IMR-90 (cell line): Measurements from ENCODE around the gene AMPD1. TPM values are rescaled to one million over a fixed set of nuclear protein-coding genes. Genes with fewer than 3 reads are reported as not detected.

Experiments
- ATAC-seq: fragments of 200-7000 bp; cut with Tn5 transposase; 2 replicates; pipeline ENCODE4 v1.9.1; 2020; ENCODE audit warnings: low read depth, mild to moderate bottlenecking, moderate library complexity
- BruUV-seq: library from RNA; stranded (reverse); fragments of 400-500 nt; replicated peaks from 2 replicates; lab custom pipeline; 2021; lab: Mats Ljungman, UMichigan
- CTCF ChIA-PET: fragments of 300-600 bp; formaldehyde crosslinking; extraction: SDS; loops from one replicate; lab custom pipeline; 2021; ENCODE audit warnings: antibody characterized with exemption; lab: Yijun Ruan, JAX
- POLR2A ChIA-PET: fragments of 300-600 bp; sonication (Branson Sonifier 250); formaldehyde crosslinking; loops from one replicate; lab custom pipeline; 2022; ENCODE audit warnings: antibody characterized with exemption; ENCODE audit not compliant: unreplicated experiment; lab: Charles Lee
- DNase-seq: peaks from one replicate; pipeline ENCODE4 v3.0.0; 2013
- H2AFZ ChIP-seq: replicated peaks from 2 replicates; pipeline ENCODE3; 2013; ENCODE audit warnings: low read length, mild to moderate bottlenecking; ENCODE audit not compliant: poor library complexity
- H2AK5ac ChIP-seq: 2 replicates; pipeline ENCODE4 v1.6.1; 2013; ENCODE audit warnings: low read depth, low read length, inconsistent platforms
- H2AK9ac ChIP-seq: replicated peaks from 2 replicates; pipeline ENCODE3; 2013; ENCODE audit warnings: mild to moderate bottlenecking, low read depth, low read length, moderate library complexity; ENCODE audit not compliant: poor library complexity
- H2BK120ac ChIP-seq: 2 replicates; pipeline ENCODE4 v1.6.1; 2013; ENCODE audit warnings: low read depth, low read length, inconsistent platforms
- H2BK15ac ChIP-seq: 3 replicates; pipeline ENCODE4 v1.6.1; 2013; ENCODE audit warnings: low read depth, low read length, inconsistent platforms
- H2BK20ac ChIP-seq: 2 replicates; pipeline ENCODE4 v1.6.1; 2013; ENCODE audit warnings: low read depth, mild to moderate bottlenecking, inconsistent platforms, low read length, moderate library complexity
- H2BK5ac ChIP-seq: 2 replicates; pipeline ENCODE4 v1.6.1; 2013; ENCODE audit warnings: mild to moderate bottlenecking, low read depth, low read length, inconsistent platforms; ENCODE audit not compliant: poor library complexity, severe bottlenecking
- H3K14ac ChIP-seq: replicated peaks from 2 replicates; pipeline ENCODE4 v1.6.1; 2013; ENCODE audit warnings: low read depth, low read length, inconsistent platforms
- H3K18ac ChIP-seq: 2 replicates; pipeline ENCODE4 v1.6.1; 2013; ENCODE audit warnings: low read depth, low read length, control low read depth
- H3K23ac ChIP-seq: 2 replicates; pipeline ENCODE4 v1.6.1; 2013; ENCODE audit warnings: low read depth, low read length, inconsistent platforms
- H3K27ac ChIP-seq: 2 replicates; pipeline ENCODE4 v1.5.1; 2013; ENCODE audit warnings: mild to moderate bottlenecking, control low read depth, low read length; ENCODE audit not compliant: insufficient read depth
- H3K27me3 ChIP-seq: 2 replicates; pipeline ENCODE4 v1.6.1; 2013; ENCODE audit warnings: low read length; ENCODE audit not compliant: control insufficient read depth, insufficient read depth
- H3K36me3 ChIP-seq: 2 replicates; pipeline ENCODE4 v1.6.1; 2013; ENCODE audit warnings: low read length, mixed read lengths; ENCODE audit not compliant: control insufficient read depth, insufficient read depth
- H3K4ac ChIP-seq: 2 replicates; pipeline ENCODE4 v1.6.1; 2013; ENCODE audit warnings: low read depth, low read length, inconsistent platforms
- H3K4me1 ChIP-seq: 2 replicates; pipeline ENCODE4 v1.6.1; 2013; ENCODE audit warnings: low read length, mixed read lengths; ENCODE audit not compliant: control insufficient read depth, insufficient read depth
- H3K4me2 ChIP-seq: 2 replicates; pipeline ENCODE4 v1.6.1; 2013; ENCODE audit warnings: low read depth, mild to moderate bottlenecking, control low read depth, low read length, moderate library complexity
- H3K4me3 ChIP-seq: 2 replicates; pipeline ENCODE4 v1.5.1; 2013; ENCODE audit warnings: low read depth, mild to moderate bottlenecking, control low read depth, low read length, moderate library complexity; ENCODE audit not compliant: insufficient read depth
- H3K56ac ChIP-seq: 2 replicates; pipeline ENCODE4 v1.6.1; 2013; ENCODE audit warnings: low read length, inconsistent platforms; ENCODE audit not compliant: insufficient read depth; ENCODE audit errors: extremely low read depth
- H3K79me1 ChIP-seq, 2 experiments: 2 replicates each; pipeline ENCODE4 v1.6.1; 2013; ENCODE audit warnings: low read length in 2 of 2, inconsistent platforms in 1 of 2, low read depth in 1 of 2
- H3K9ac ChIP-seq: 2 replicates; pipeline ENCODE4 v1.6.1; 2013; ENCODE audit warnings: low read depth, low read length, control low read depth
- H3K9me1 ChIP-seq: 2 replicates; pipeline ENCODE4 v1.6.1; 2013; ENCODE audit warnings: low read length, inconsistent platforms; ENCODE audit not compliant: insufficient read depth
- H3K9me3 ChIP-seq: 2 replicates; pipeline ENCODE4 v1.6.1; 2013; ENCODE audit warnings: low read length; ENCODE audit not compliant: control insufficient read depth, insufficient read depth
- H4K20me1 ChIP-seq: 2 replicates; pipeline ENCODE4 v1.6.1; 2013; ENCODE audit warnings: low read length, inconsistent platforms; ENCODE audit not compliant: insufficient read depth
- H4K5ac ChIP-seq: 2 replicates; pipeline ENCODE4 v1.6.1; 2013; ENCODE audit warnings: mild to moderate bottlenecking, low read depth, low read length, control low read depth
- H4K8ac ChIP-seq, 2 experiments: 2 replicates each; pipeline ENCODE4 v1.6.1; 2013; ENCODE audit warnings: low read depth in 2 of 2, low read length in 2 of 2, control low read depth in 1 of 2, inconsistent platforms in 1 of 2
- H4K91ac ChIP-seq: 2 replicates; pipeline ENCODE4 v1.6.1; 2013; ENCODE audit warnings: low read depth, low read length, inconsistent platforms; ENCODE audit not compliant: insufficient read depth
- BHLHE40 ChIP-seq: fragments of 150-350 bp; IDR thresholded peaks from 2 replicates; pipeline ENCODE4 v1.6.1; 2016; ENCODE audit warnings: mild to moderate bottlenecking, low read depth, low read length
- CEBPB ChIP-seq: IDR thresholded peaks from 2 replicates; pipeline ENCODE4 v1.6.1; 2012; ENCODE audit warnings: low read depth, low read length, improper control_type of control experiment
- CHD1 ChIP-seq: IDR thresholded peaks from 2 replicates; pipeline ENCODE4 v1.6.1; 2012; ENCODE audit warnings: low read depth, low read length, improper control_type of control experiment
- CTCF ChIP-seq: conservative IDR thresholded peaks from 2 replicates; pipeline ENCODE4 v1.5.1; 2012; ENCODE audit warnings: mild to moderate bottlenecking, low read depth, low read length, improper control_type of control experiment
- FOS ChIP-seq: fragments of 150-350 bp; IDR thresholded peaks from 2 replicates; pipeline ENCODE4 v1.6.1; 2016; ENCODE audit warnings: low read depth, low read length
- MAZ ChIP-seq: IDR thresholded peaks from 2 replicates; pipeline ENCODE4 v1.6.1; 2012; ENCODE audit warnings: low read depth, mild to moderate bottlenecking, low read length, improper control_type of control experiment, moderate library complexity, borderline replicate concordance
- MXI1 ChIP-seq: IDR thresholded peaks from 2 replicates; pipeline ENCODE4 v1.6.1; 2012; ENCODE audit warnings: low read depth, mild to moderate bottlenecking, low read length, moderate library complexity, borderline replicate concordance
- NFE2L2 ChIP-seq: fragments of 150-350 bp; IDR thresholded peaks from 2 replicates; pipeline ENCODE4 v1.6.1; 2016; ENCODE audit warnings: low read depth, mild to moderate bottlenecking, low read length
- RAD21 ChIP-seq: IDR thresholded peaks from 2 replicates; pipeline ENCODE4 v1.6.1; 2012; ENCODE audit warnings: low read length, improper control_type of control experiment
- RCOR1 ChIP-seq: IDR thresholded peaks from 2 replicates; pipeline ENCODE4 v1.6.1; 2012; ENCODE audit warnings: mild to moderate bottlenecking, low read length, improper control_type of control experiment; ENCODE audit not compliant: insufficient replicate concordance
- SMC3 ChIP-seq: fragments of 150-350 bp; IDR thresholded peaks from 2 replicates; pipeline ENCODE4 v1.6.1; 2016; ENCODE audit warnings: low read depth, mild to moderate bottlenecking, antibody characterized with exemption, low read length, moderate library complexity
- WGBS, 2 experiments: methylation state at CpG; one replicate each; pipeline versions ENCODE4 v1.1.5 to v1.1.7; 2013; ENCODE audit warnings: missing lambda C conversion rate in 2 of 2; ENCODE audit not compliant: insufficient read length in 1 of 2; ENCODE audit errors: extremely low coverage in 2 of 2; 5-methylcytosine and 5-hydroxymethylcytosine counted together
- dilution Hi-C: fragments of 300-500 bp; cut with HindIII; formaldehyde crosslinking; loops from one replicate; pipeline ENCODE4 v1.14.3; 2018; ENCODE audit warnings: low sequenced_read_pairs; ENCODE audit not compliant: unreplicated experiment
- in situ Hi-C: fragments of 300-500 bp; cut with MboI; formaldehyde crosslinking; loops from 3 replicates; pipeline ENCODE4 v1.14.3; 2019; ENCODE audit warnings: low sequenced_read_pairs, inconsistent platforms, mixed read lengths
- intact Hi-C: fragments of 100-400 bp; cut with micrococcal nuclease; formaldehyde crosslinking; loops from 2 replicates; pipeline ENCODE4 v1.10.0; 2022
- polyA plus RNA-seq, 3 experiments: library from polyadenylated mRNA; depleted of rRNA; stranded (reverse); fragments of >200 nt; gene quantifications; 2 replicates each; pipeline ENCODE4 v1.2.3, GENCODE V29; 2012; ENCODE audit warnings: low replicate concordance in 1 of 3
- total RNA-seq: library from RNA; depleted of rRNA; stranded (reverse); fragments of >200 nt; gene quantifications from 2 replicates; pipeline ENCODE4 v1.2.3, GENCODE V29; 2012

AMPD1 gene
- total and polyA plus RNA-seq, 2 of the 4 experiments (the other 2 are of a cell fraction), result not detected

GRCh38 chr1:114700036-114700600, 4.8 kb upstream of the AMPD1 start:
- Histone ChIP-seq H3K14ac (no peak overlapping the region), H2BK15ac (no peak overlapping the region), H4K20me1 (no peaks in the 10 kb centered on the region), H3K79me1 (no peaks in the 10 kb centered on the region), H3K27me3 (no peaks in the 10 kb centered on the region; the same call in 1 of the 2 replicates), H3K9me3 (no peaks in the 10 kb centered on the region), H3K9ac (no peak overlapping the region), H3K4me1 (no peaks in the 10 kb centered on the region), H3K9me1 (no peaks in the 10 kb centered on the region), H3K23ac (no peak overlapping the region), H3K4ac (no peak overlapping the region), H4K8ac (no peak overlapping the region), H2AK9ac (no peak overlapping the region), H4K91ac (no peak overlapping the region), H3K18ac (no peak overlapping the region), H2AK5ac (no peak overlapping the region), H3K4me3 (no peak overlapping the region), H2AFZ (no peak overlapping the region), H2BK120ac (no peak overlapping the region), H3K4me2 (no peak overlapping the region), H3K56ac (no peak overlapping the region), H2BK5ac (no peak overlapping the region), H4K5ac (no peak overlapping the region), H3K27ac (no peak overlapping the region), H3K36me3 (no peaks in the 10 kb centered on the region), H2BK20ac (no peak overlapping the region)
- intact Hi-C loops, result no loop called here
- DNase-seq, result no peak
- dilution Hi-C loops, result no loop called here
- POLR2A ChIA-PET, result interaction anchor here (0.7 kb wide), 1 partner anchor 31 kb away, joined by 4 read pairs; no protein-coding TSS in a partner anchor
- TF ChIP-seq NFE2L2 (no peak), SMC3 (no peak), CHD1 (no peak), CTCF (no peak), RAD21 (no peak), MXI1 (no peak), BHLHE40 (no peak), FOS (no peak), RCOR1 (no peak), MAZ (no peak), CEBPB (no peak)
- WGBS, 2 experiments, result 75% methylated on average over 1 of the region's 4 CpGs; no CpG with 5 or more reads in 1 of the 2 experiments
- ATAC-seq, result no peak
- CTCF ChIA-PET, result no interaction called here
- in situ Hi-C loops, result loop anchor here (25.0 kb wide), 1 partner anchor 738 kb away; no protein-coding TSS in a partner anchor
- BruUV-seq, result no TSS peak
